GM12801 (cell line): ENCODE measurements around the gene SRSF12.

Source experiments
- TF ChIP-seq, protein P1 (sequence below): IDR thresholded peaks from one replicate; pipeline ENCODE4 v1.5.1; 2011; ENCODE audit warnings: control low read depth; ENCODE audit not compliant: insufficient read length; ENCODE audit errors: extremely low read depth

Gene SRSF12

DNA sequence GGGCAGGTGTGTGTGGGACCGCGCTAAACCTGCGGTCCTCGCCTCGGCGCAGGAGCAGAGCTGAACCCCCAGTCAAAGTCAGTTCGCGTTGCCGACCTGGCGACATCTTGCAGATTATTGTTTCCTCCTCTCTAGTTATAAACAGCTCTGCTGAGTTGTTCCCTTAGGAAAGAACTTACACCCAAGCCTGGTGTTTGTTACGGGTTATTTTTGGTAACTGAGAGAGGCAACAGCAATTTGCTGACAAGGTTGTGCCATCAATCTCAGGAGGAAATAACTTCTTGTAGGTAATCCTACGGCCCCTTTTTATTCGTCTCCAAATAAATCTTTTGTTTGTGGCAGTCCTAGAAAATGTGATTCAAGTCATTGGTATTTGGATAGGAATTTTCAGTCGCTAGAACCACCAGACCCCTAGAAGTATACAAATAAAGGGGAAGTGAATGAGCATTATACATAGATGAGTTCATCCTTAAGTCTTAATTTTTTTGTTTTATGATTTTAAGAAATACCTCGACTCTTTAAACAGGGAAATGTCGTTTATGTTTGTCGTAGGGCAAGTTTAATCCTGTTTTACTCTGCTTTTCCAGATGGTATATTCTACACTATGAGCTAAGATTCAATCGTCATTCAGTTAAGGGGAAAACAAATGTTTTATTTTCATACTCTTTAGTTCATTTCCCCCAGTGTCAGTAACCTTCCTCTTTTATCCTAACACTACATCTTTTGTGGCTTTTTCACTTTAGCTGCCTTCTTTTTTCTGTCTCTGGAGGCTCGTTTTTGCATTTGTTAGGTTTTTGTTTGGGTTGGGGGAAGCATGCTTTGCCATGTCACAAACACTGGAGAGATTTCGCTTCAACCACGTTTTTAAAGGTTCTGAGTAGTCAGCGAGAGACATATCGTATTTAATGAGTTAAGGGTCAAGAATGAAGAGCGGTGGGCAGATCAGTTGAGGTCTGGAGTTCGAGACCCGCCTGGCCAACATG is 29.1 kb upstream of the SRSF12 start:
- TF ChIP-seq, protein P1, sequence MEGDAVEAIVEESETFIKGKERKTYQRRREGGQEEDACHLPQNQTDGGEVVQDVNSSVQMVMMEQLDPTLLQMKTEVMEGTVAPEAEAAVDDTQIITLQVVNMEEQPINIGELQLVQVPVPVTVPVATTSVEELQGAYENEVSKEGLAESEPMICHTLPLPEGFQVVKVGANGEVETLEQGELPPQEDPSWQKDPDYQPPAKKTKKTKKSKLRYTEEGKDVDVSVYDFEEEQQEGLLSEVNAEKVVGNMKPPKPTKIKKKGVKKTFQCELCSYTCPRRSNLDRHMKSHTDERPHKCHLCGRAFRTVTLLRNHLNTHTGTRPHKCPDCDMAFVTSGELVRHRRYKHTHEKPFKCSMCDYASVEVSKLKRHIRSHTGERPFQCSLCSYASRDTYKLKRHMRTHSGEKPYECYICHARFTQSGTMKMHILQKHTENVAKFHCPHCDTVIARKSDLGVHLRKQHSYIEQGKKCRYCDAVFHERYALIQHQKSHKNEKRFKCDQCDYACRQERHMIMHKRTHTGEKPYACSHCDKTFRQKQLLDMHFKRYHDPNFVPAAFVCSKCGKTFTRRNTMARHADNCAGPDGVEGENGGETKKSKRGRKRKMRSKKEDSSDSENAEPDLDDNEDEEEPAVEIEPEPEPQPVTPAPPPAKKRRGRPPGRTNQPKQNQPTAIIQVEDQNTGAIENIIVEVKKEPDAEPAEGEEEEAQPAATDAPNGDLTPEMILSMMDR: no peak

DNA sequence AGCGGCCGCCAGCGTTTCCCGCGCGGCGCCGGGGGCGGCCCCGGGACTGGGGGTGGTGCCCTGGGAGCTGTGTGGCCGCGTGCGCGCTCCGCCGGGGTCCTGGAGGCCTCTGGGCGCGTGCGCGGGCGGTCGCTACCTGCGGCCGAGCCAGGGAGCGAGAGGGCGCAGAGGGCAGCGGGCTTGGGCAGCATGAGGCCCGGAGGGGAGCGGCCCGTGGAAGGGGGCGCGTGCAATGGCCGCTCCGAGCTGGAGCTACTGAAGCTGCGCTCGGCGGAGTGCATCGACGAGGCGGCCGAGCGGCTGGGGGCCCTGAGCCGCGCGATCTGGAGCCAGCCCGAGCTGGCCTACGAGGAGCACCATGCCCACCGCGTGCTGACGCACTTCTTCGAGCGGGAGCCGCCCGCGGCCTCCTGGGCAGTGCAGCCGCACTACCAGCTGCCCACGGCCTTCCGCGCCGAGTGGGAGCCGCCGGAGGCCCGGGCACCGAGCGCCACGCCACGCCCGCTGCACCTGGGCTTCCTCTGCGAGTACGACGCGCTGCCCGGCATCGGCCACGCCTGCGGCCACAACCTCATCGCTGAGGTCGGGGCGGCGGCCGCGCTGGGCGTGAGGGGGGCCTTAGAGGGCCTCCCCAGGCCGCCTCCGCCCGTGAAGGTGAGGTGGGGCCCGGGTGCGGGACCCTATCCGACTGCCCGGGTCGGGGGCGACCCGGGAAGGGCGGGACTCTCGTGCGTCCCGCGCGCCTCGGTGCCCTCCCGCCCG is 28.3 kb upstream of the SRSF12 start, which contains the start of gene PM20D2:
TSS of gene PM20D2 (plus strand) at position 100 of the 762 bp plus-strand sequence. CDS start at position 190, 90 bp downstream.
- TF ChIP-seq, protein P1: no peak

DNA sequence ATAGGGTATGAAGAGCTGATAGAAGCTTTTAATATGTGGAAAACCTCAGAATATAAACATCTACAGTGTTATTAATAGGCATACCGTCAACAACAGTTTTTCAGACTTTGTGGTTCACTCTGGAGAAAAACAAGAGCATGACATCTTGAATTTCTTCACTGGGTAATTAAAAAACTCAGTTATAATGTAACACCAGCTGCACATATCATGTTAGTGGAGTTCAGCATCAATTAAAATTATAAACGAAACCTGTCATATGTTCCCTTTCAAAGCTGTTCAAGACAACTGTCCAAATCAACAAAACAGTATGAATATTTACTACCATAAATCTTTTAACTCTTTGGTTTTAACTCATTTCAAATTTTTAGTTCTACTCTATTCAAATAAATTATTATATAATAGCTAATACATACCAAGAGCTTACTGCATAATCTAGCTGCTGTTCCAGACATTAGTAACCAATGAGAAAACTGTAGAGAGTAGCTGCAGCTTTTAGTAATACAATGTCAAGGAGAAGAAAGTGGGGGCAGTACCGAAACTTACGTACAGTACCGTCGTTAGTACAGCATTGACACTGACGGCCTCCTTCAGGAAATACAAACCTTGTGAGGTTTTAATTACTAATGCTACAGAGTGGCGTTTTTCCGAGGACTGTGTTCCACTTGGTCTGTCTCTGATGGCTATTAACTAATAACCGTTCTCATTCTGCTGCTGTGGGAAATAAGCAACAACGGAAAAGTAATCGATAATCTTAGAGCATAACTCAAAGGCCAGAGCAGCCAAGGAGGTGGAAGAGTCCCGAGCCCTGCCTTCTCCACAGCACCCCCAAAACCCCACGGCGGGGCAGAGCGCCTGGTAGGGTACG is 27.5 kb upstream of the SRSF12 start:
- TF ChIP-seq, protein P1: no peak

DNA sequence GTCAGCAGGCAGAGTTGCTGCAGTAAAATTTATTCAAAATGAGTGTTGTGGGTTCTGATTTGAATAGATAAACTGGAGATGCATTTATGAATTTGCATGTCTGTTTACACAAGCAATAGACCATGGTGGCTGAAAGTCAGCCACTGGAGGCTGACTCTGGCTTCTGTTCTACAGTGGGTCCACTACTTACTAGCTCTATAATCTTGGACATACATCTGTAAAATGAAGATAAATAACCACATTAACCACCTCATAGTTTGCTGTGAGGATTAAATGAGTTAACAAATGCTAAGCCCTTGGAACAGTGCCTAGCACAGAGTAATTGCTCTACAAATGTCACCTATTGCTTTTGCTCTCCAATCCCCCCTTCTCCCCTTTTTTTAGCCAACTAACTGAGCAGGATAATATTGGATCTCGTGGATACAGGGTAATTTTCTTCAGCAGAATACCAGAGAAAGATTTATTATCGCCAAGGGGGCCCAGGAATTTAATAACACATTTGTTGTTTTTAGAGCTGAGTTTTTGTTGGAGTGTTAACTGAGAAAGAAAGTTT is 26.6 kb upstream of the SRSF12 start:
- TF ChIP-seq, protein P1: no peak

DNA sequence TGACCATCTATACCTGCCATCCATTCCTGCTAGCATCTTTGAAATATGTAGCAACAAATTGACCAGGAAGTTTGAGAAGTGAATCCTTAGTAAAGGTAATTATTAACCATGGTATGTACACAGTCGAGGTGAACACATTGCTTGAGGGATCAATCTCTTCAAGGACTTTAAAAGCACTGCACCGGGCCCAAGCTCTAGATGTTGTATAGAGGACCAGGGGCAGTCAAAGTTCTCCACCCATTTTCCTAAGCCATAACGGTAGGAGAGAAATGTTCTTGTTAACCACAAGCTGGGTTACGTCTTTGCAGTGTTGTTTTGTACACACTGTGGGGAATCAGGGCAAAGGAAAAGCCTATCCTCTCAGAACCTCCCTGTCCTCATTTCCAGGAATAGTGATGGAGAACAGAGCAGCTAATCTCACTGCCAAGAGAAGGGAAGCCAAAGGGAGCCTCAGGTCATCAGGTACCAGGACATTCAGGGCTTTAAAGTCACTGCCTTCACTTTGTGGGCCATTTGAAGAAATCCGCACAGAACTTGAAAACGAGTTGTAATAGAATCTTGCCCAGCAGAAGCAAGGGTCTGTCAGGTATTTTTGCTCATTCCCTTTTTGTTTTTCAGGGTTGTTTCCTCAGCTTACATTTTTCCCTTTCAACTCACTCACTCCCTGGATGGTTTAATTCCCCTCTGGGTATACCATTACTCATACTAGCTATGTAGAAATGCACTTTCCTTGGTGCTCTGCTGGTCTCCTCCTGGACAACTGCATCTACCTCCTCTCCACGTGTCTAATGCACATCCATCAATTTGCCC is 22.7 kb upstream of the SRSF12 start:
- TF ChIP-seq, protein P1: no peak

DNA sequence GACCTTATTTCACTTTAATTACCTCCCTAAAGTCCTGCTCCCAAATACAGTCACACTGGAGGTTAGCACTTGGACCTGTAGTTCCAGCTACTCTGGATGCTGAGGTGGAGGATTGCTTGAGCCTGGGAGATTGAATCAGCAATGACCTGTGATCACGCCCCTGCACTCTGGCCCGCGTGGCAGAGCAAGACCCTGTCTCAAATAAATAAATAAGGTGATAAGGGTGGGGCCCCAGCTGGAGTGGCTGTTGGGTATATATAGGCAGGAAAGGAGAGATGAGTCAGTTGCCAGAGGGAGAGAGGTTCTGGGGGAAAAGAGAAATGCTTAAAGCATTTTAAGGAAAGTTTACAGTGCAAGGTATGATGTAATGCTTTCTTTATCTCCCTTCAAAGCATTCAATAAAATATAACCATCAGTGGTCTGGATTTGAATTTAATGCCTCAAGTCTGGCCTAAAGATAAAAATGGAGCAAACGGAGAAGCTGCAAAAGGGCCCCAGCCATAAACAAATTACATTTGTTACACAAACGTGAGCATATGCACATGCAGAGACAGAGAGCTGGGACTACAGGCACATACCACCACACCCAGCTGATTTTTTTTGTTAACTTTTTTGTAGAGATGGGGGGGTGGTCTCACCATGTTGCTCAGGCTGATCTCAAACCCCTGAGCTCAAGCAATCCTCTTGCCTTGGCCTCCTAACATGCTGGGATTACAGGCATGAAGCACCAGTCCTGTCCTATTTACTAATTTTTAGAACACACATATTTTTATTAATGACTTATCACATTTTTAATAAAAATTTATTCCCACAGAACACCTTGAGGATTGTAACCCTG is 21.9 kb upstream of the SRSF12 start:
- TF ChIP-seq, protein P1: no peak
